BLaER1 (cell line): ENCODE data around the gene ARID1B.
A peak's percentile ranks its signal among the peaks of the same experiment; 100 is the strongest.

ENCODE experiments used
- H3K27ac ChIP-seq: shearing (Covaris generic); formaldehyde crosslinking; 2 replicates; pipeline ENCODE4 v1.8.1; 2022
- H3K27me3 ChIP-seq: shearing (Covaris generic); formaldehyde crosslinking; 2 replicates; pipeline ENCODE4 v1.8.1; 2022
- H3K36me3 ChIP-seq: shearing (Covaris generic); formaldehyde crosslinking; 2 replicates; pipeline ENCODE4 v1.8.1; 2022
- H3K4me1 ChIP-seq: shearing (Covaris generic); formaldehyde crosslinking; 2 replicates; pipeline ENCODE4 v1.8.1; 2022
- H3K4me2 ChIP-seq: shearing (Covaris generic); formaldehyde crosslinking; 2 replicates; pipeline ENCODE4 v1.8.1; 2022
- H3K4me3 ChIP-seq: shearing (Covaris generic); formaldehyde crosslinking; 2 replicates; pipeline ENCODE4 v1.8.1; 2022
- H3K9ac ChIP-seq: shearing (Covaris generic); formaldehyde crosslinking; 2 replicates; pipeline ENCODE4 v1.8.1; 2022
- H3K9me3 ChIP-seq: shearing (Covaris generic); formaldehyde crosslinking; 2 replicates; pipeline ENCODE4 v1.8.1; 2022
- H4K20me1 ChIP-seq: shearing (Covaris generic); formaldehyde crosslinking; 2 replicates; pipeline ENCODE4 v1.8.1; 2022
- Cebpa-rat ChIP-seq: shearing (Covaris generic); IDR thresholded peaks from 2 replicates; pipeline ENCODE4 v1.8.1; 2022

The ARID1B gene

GRCh38 chr6:156868385-156868784 is 91.2 kb downstream of the ARID1B start:
- Histone ChIP-seq H3K27ac (no peak overlapping the region), H3K27me3 (no peaks in the 10 kb centered on the region), H3K4me2 (no peak overlapping the region), H4K20me1 (peaks cover 100% of the 10 kb centered on the region), H3K4me1 (peaks cover 8% of the 10 kb centered on the region; the same call in 1 of the 2 replicates), H3K9ac (no peak overlapping the region), H3K4me3 (no peak overlapping the region), H3K36me3 (peaks cover 28% of the 10 kb centered on the region), H3K9me3 (no peaks in the 10 kb centered on the region)
- no peak for TF ChIP-seq Cebpa-rat

- Histone ChIP-seq H3K4me2 (no peak overlapping the region), H3K9ac (no peak overlapping the region), H3K27me3 (no peaks in the 10 kb centered on the region), H3K9me3 (no peaks in the 10 kb centered on the region), H3K4me1 (peaks cover 18% of the 10 kb centered on the region), H3K4me3 (no peak overlapping the region), H4K20me1 (peaks cover 100% of the 10 kb centered on the region), H3K36me3 (peaks cover 39% of the 10 kb centered on the region), H3K27ac (no peak overlapping the region)
- no peak for TF ChIP-seq Cebpa-rat
Observed at GRCh38 chr6:156869980-156870398, 92.8 kb downstream of the ARID1B start.

DNA sequence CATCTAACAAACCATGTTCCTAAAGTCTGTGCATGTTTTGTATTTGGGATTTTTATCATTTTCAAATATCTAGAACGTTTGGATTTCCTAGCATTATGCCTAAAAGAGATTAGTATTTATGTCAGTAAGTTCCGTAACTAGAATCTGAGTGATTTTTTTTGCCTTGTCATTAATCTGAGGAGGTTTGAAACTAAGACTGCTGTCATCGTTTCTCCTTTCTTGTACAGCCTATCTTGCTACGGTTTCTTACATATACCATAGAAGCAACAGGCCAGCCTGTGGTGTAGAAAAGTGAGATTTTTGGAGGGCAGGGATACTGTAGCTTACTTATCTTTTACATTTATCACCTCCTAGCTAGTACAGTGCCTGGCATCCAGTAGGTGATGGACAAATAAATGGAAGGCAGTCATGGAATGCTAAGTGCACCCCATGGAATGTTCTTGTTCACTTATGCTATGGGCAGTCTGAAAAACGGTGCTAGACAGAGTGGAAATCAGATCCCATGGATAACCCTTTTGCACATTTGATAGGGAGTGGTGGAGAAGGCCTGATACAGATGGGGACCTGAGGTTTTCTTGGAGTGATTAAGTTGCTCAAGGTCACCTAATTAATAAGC is 93.9 kb downstream of the ARID1B start:
- Histone ChIP-seq H3K4me2 (no peak overlapping the region), H3K4me3 (no peak overlapping the region), H4K20me1 (peaks cover 100% of the 10 kb centered on the region), H3K9ac (no peak overlapping the region), H3K4me1 (peaks cover 18% of the 10 kb centered on the region), H3K27ac (no peak overlapping the region), H3K27me3 (no peaks in the 10 kb centered on the region), H3K36me3 (peaks cover 39% of the 10 kb centered on the region), H3K9me3 (no peaks in the 10 kb centered on the region)
- TF ChIP-seq Cebpa-rat: no peak

DNA sequence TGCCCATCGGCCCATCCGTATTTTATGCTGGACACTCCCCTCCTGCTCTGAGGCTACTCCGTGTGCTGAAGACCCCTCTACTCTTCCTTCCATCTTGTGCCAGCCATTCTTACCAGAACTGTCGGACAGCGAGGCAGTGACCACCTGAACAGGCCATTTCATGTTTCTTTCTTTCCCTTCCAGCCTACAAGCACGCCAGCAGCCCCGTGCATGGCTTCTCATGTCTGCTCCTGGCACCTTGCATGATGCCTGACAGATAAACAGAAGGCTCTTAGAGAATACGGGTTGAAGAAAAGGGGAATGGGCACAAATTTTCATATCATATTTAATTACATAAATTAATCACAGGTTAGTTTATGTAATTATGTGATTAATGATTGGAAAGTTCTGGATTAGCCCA is 95.7 kb downstream of the ARID1B start:
- H3K36me3 ChIP-seq: peaks cover 52% of the 10 kb centered on the region
- peaks cover 8% of the 10 kb centered on the region; the same call in 1 of the 2 replicates for H3K9me3 ChIP-seq
- no peak for TF ChIP-seq Cebpa-rat
- no peak overlapping the region for H3K4me2 ChIP-seq
- H3K9ac ChIP-seq: no peak overlapping the region
- H4K20me1 ChIP-seq: peaks cover 100% of the 10 kb centered on the region
- no peak overlapping the region for H3K4me3 ChIP-seq
- H3K4me1 ChIP-seq: peaks cover 15% of the 10 kb centered on the region
- no peaks in the 10 kb centered on the region for H3K27me3 ChIP-seq
- H3K27ac ChIP-seq: no peak overlapping the region

DNA sequence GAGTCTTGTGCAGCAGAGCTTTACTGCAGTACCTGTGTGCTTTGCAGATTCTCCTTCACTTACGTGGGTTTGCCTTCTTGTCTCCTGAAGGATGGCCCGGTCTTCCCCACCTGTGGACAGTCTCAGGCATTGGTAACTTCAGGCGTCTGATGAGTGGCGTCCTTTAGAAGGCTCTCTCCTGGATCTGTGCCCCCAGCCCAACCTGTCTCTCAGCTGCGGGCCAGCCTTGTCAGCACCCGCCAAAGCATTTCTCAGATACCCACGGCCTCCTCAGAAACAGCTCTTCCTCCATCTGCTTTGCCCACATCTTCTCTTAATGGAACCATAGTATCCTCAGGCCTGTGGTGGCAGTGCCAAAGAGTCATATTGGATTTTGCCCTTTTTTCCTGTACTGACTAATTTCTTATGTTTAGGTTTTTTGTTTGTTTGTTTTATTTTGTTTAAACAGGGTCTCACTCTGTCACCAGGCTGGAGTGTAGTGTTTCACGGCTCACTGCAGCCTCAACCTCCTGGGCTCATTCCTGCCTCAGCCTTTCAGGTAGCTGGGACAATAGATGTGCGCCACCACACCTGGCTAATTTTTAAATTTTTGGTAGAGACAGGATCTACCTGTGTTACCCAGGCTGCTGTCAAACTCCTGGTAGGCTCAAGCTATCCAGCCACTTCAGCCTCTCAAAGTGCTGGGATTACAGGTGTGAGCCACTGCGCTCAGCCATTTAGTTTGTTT is 96.6 kb downstream of the ARID1B start:
- no peak overlapping the region for H3K4me2 ChIP-seq
- no peak overlapping the region for H3K9ac ChIP-seq
- no peak for TF ChIP-seq Cebpa-rat
- no peak overlapping the region for H3K4me3 ChIP-seq
- H3K27ac ChIP-seq: no peak overlapping the region
- H3K9me3 ChIP-seq: peaks cover 8% of the 10 kb centered on the region
- H3K36me3 ChIP-seq: peaks cover 61% of the 10 kb centered on the region
- H3K27me3 ChIP-seq: no peaks in the 10 kb centered on the region
- peaks cover 17% of the 10 kb centered on the region for H3K4me1 ChIP-seq
- peaks cover 100% of the 10 kb centered on the region for H4K20me1 ChIP-seq

DNA sequence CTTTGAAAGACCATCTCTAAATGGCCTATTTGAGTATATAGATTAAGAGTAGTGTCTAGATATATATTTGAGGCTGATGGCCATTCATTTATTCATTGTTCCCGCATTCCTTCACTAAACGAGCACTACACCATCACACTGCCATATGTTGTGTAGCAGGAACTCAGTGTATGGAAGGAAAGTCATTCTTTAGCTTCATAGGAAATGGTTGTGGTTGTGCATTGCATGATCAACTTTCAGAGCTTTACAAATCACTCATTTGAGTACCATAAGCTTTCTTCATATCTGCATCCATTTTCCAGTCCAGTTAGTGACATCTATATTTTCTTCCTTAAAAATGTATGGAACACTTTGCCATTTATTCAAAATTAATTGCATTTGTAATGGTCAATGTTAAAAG is 97.9 kb downstream of the ARID1B start:
- Histone ChIP-seq H3K4me1 (peaks cover 22% of the 10 kb centered on the region), H3K4me3 (no peak overlapping the region), H3K27me3 (no peaks in the 10 kb centered on the region), H4K20me1 (peaks cover 100% of the 10 kb centered on the region), H3K9ac (no peak overlapping the region), H3K4me2 (peak overlapping the region; percentile 22), H3K27ac (no peak overlapping the region), H3K36me3 (peaks cover 63% of the 10 kb centered on the region), H3K9me3 (peaks cover 8% of the 10 kb centered on the region)
- no peak for TF ChIP-seq Cebpa-rat

DNA sequence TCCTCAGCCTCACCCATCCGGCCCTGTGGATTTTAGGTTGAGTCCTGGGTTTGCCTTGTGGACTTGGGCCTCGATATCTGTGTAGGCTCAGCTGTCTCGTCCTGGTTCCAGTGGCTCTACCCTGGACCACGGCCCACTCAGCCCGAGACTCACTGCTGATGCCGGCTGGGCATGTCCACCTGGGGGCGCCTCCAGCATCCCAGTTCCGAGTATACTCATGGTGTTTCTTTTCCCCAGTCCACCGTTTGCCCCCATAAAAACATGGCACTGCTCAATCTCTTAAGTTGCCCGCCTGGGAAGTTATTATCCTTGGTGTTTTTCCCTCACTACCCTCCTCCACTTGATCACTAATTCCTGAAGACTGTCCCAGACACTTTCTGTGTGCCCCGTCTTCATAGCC is 99.1 kb downstream of the ARID1B start:
- Histone ChIP-seq H3K27ac (no peak overlapping the region), H3K36me3 (peaks cover 58% of the 10 kb centered on the region), H3K27me3 (no peaks in the 10 kb centered on the region), H3K4me1 (peaks cover 28% of the 10 kb centered on the region), H3K4me3 (no peak overlapping the region), H3K9ac (no peak overlapping the region), H4K20me1 (peaks cover 100% of the 10 kb centered on the region), H3K9me3 (peaks cover 8% of the 10 kb centered on the region), H3K4me2 (no peak overlapping the region)
- TF ChIP-seq Cebpa-rat: no peak

GRCh38 chr6:156877126-156877863 is 100.1 kb downstream of the ARID1B start:
- H3K4me1 ChIP-seq: peaks cover 38% of the 10 kb centered on the region
- no peak for TF ChIP-seq Cebpa-rat
- no peak overlapping the region for H3K4me3 ChIP-seq
- no peak overlapping the region for H3K27ac ChIP-seq
- no peaks in the 10 kb centered on the region for H3K27me3 ChIP-seq
- peaks cover 100% of the 10 kb centered on the region for H4K20me1 ChIP-seq
- H3K9ac ChIP-seq: no peak overlapping the region
- H3K4me2 ChIP-seq: no peak overlapping the region
- H3K9me3 ChIP-seq: peaks cover 8% of the 10 kb centered on the region
- H3K36me3 ChIP-seq: peaks cover 56% of the 10 kb centered on the region

DNA sequence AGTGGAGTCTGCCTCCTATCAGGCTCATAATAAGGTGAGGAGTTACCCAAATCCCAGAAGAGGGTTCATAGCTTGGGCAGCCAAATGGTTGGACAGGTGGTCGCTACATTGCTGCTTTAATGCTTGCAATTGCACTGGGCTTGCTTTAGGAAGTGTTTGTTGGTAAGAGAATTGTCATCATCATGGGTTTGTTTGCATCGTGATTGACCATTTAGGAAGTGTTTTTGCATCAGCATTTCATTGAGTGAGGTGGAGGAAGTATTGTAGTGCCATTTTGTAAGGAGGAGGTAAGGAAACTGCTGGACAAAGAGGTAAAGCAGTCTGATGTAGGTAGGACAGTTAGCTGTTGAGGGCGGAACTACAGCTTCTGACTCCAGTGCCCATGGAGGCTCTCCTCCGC is 101.5 kb downstream of the ARID1B start:
- TF ChIP-seq Cebpa-rat: no peak
- Histone ChIP-seq H3K27me3 (no peaks in the 10 kb centered on the region), H3K9ac (no peak overlapping the region), H3K4me3 (no peak overlapping the region), H3K4me1 (peaks cover 52% of the 10 kb centered on the region), H3K9me3 (peaks cover 8% of the 10 kb centered on the region), H3K4me2 (peak overlapping the region; percentile 15), H3K27ac (no peak overlapping the region), H3K36me3 (peaks cover 48% of the 10 kb centered on the region), H4K20me1 (peaks cover 100% of the 10 kb centered on the region)

GRCh38 chr6:156879186-156879585 is 102.0 kb downstream of the ARID1B start:
- Histone ChIP-seq H3K36me3 (peaks cover 43% of the 10 kb centered on the region), H3K9ac (no peak overlapping the region), H4K20me1 (peaks cover 100% of the 10 kb centered on the region), H3K27ac (no peak overlapping the region), H3K4me2 (peak overlapping the region; percentile 15), H3K4me3 (no peak overlapping the region), H3K9me3 (peaks cover 8% of the 10 kb centered on the region), H3K4me1 (peaks cover 51% of the 10 kb centered on the region), H3K27me3 (no peaks in the 10 kb centered on the region)
- TF ChIP-seq Cebpa-rat: no peak
